HG02970 (cell line): ENCODE measurements around the gene ZNF488.

Experiments used
- ATAC-seq: cut with Tn5 transposase; IDR thresholded peaks from one replicate; pipeline ENCODE4 v1.9.1; 2021; ENCODE audit warnings: mild to moderate bottlenecking, moderate library complexity, moderate number of reproducible peaks; ENCODE audit not compliant: unreplicated experiment, low FRiP score

ZNF488 gene

GRCh38 chr10:47334466-47335295 is 49.4 kb downstream of the ZNF488 start:
- no peak for ATAC-seq

GRCh38 chr10:47333532-47333931 is 50.6 kb downstream of the ZNF488 start:
- ATAC-seq, result no peak

GRCh38 chr10:47332946-47333345 is 51.1 kb downstream of the ZNF488 start:
- ATAC-seq, result no peak

- ATAC-seq, result no peak
Observed at GRCh38 chr10:47332371-47332770, 51.7 kb downstream of the ZNF488 start.

- no peak for ATAC-seq
Observed at GRCh38 chr10:47331954-47332353, 52.1 kb downstream of the ZNF488 start.

- ATAC-seq, result no peak
Observed at GRCh38 chr10:47331491-47331890, 52.6 kb downstream of the ZNF488 start.

GRCh38 chr10:47330804-47331203 is 53.3 kb downstream of the ZNF488 start:
- no peak for ATAC-seq

- ATAC-seq, result no peak
Observed at GRCh38 chr10:47330366-47330765, 53.7 kb downstream of the ZNF488 start.

GRCh38 chr10:47329855-47330254 is 54.2 kb downstream of the ZNF488 start:
- ATAC-seq, result no peak

- no peak for ATAC-seq
Observed at GRCh38 chr10:47326927-47327330, 57.2 kb downstream of the ZNF488 start.

GRCh38 chr10:47326306-47326926 is 57.7 kb downstream of the ZNF488 start:
- ATAC-seq, result no peak

GRCh38 chr10:47325303-47326291 is 58.5 kb downstream of the ZNF488 start:
- ATAC-seq, result no peak

- ATAC-seq, result no peak
Observed at GRCh38 chr10:47323636-47324296, 60.3 kb downstream of the ZNF488 start.

- no peak for ATAC-seq
Observed at GRCh38 chr10:47323087-47323486, 61.0 kb downstream of the ZNF488 start.

GRCh38 chr10:47322300-47323061 is 61.6 kb downstream of the ZNF488 start, which contains the start of gene GDF2:
GDF2 (plus strand) TSS chr10:47322454; CDS start chr10:47322669, 215 bp downstream.
- ATAC-seq, result no peak

- no peak for ATAC-seq
Observed at GRCh38 chr10:47321521-47322195, 62.4 kb downstream of the ZNF488 start.

GRCh38 chr10:47320812-47321211 is 63.3 kb downstream of the ZNF488 start:
- ATAC-seq, result no peak

- no peak for ATAC-seq
Observed at GRCh38 chr10:47319784-47320183, 64.3 kb downstream of the ZNF488 start.

- no peak for ATAC-seq
Observed at GRCh38 chr10:47318706-47319105, 65.4 kb downstream of the ZNF488 start.
